ENCODE data around the gene IL20RA.
"Not testable (repeated sequence)": the region's sequence is repeated elsewhere in the genome, so short reads cannot be mapped to it uniquely, and the experiment has no call there.

IL20RA gene

GRCh38 chr6:136984578-136984977 lies 60.2 kb downstream of the IL20RA start:
- DNase-seq (ENCODE audit: extremely low read depth, low read depth): no peak
- TF ChIP-seq CTCF (IDR thresholded peaks at IDR 0.05; ENCODE audit: low read depth, low read length): no peak

- TF ChIP-seq CTCF (IDR thresholded peaks at IDR 0.05; ENCODE audit: low read depth, low read length): no peak
- no peak for DNase-seq (ENCODE audit: extremely low read depth, low read depth)
Measured at GRCh38 chr6:136983687-136984086, 61.1 kb downstream of the IL20RA start.

GRCh38 chr6:136982928-136983327 lies 61.8 kb downstream of the IL20RA start:
- DNase-seq (ENCODE audit: extremely low read depth, low read depth): no peak
- no peak for TF ChIP-seq CTCF (IDR thresholded peaks at IDR 0.05; ENCODE audit: low read depth, low read length)

GRCh38 chr6:136980070-136980469 lies 64.7 kb downstream of the IL20RA start:
- TF ChIP-seq CTCF (IDR thresholded peaks at IDR 0.05; ENCODE audit: low read depth, low read length): no peak
- DNase-seq (ENCODE audit: extremely low read depth, low read depth): no peak

GRCh38 chr6:136979206-136979605 lies 65.6 kb downstream of the IL20RA start:
- TF ChIP-seq CTCF (IDR thresholded peaks at IDR 0.05; ENCODE audit: low read depth, low read length): no peak

GRCh38 chr6:136977075-136977474 lies 67.7 kb downstream of the IL20RA start:
- TF ChIP-seq CTCF (IDR thresholded peaks at IDR 0.05; ENCODE audit: low read depth, low read length): no peak
- no peak for DNase-seq (ENCODE audit: extremely low read depth, low read depth)

More at GRCh38 chr6:136979206-136979605, 65.6 kb downstream of the IL20RA start:
- DNase-seq (ENCODE audit: extremely low read depth, low read depth): no peak

- no peak for TF ChIP-seq CTCF (IDR thresholded peaks at IDR 0.05; ENCODE audit: low read depth, low read length)
- no peak for DNase-seq (ENCODE audit: extremely low read depth, low read depth)
Measured at GRCh38 chr6:136975089-136975715, 69.6 kb downstream of the IL20RA start.

- DNase-seq (ENCODE audit: extremely low read depth, low read depth): not testable (repeated sequence)
Measured at GRCh38 chr6:136973781-136974180, 71.0 kb downstream of the IL20RA start.

Measured in AG09319 (cell line).